ENCODE data around the gene AOPEP.

- TF ChIP-seq EP300 (IDR thresholded peaks at IDR 0.05; ENCODE audit: borderline replicate concordance) (peak; percentile 57; the same call in 1 of the 2 replicates), TAF1 (IDR thresholded peaks at IDR 0.05; ENCODE audit: low read depth) (no peak), CEBPB (IDR thresholded peaks at IDR 0.05) (no peak)
Measured at GRCh38 chr9:94949370-94949769, 222.9 kb downstream of the AOPEP start.
